Measurements from ENCODE around the gene WFDC8.
"Not testable (repeated sequence)": the region's sequence is repeated elsewhere in the genome, so short reads cannot be mapped to it uniquely, and the experiment has no call there.

- not testable (repeated sequence) for TF ChIP-seq ARNTL (CRISPR knock-in tag; IDR thresholded peaks at IDR 0.05; ENCODE audit: borderline replicate concordance, low read depth); PATZ1 (CRISPR knock-in tag; IDR thresholded peaks at IDR 0.05; ENCODE audit: borderline replicate concordance); ZNF70 (CRISPR knock-in tag; IDR thresholded peaks at IDR 0.05); TCF4 (CRISPR knock-in tag; IDR thresholded peaks at IDR 0.05; ENCODE audit: borderline replicate concordance); CSDC2 (CRISPR knock-in tag; IDR thresholded peaks at IDR 0.05); RARB (CRISPR knock-in tag; IDR thresholded peaks at IDR 0.05); POU6F1 (CRISPR knock-in tag; IDR thresholded peaks at IDR 0.05; ENCODE audit: borderline replicate concordance, low read depth); ZNF8 (CRISPR knock-in tag; IDR thresholded peaks at IDR 0.05); ZFP30 (CRISPR knock-in tag; IDR thresholded peaks at IDR 0.05); ESRRG (CRISPR knock-in tag; IDR thresholded peaks at IDR 0.05); ZC3H10 (CRISPR knock-in tag; IDR thresholded peaks at IDR 0.05); GLIS3 (CRISPR knock-in tag; IDR thresholded peaks at IDR 0.05); PPARA (CRISPR knock-in tag; IDR thresholded peaks at IDR 0.05; ENCODE audit: borderline replicate concordance)
These were observed 9.4 kb downstream of the WFDC8 start for GRCh38 chr20:45569650-45570049.
